ENCODE data around the gene OR2V2.
A peak's percentile ranks its signal among the peaks of the same experiment; 100 is the strongest.

The OR2V2 gene

DNA sequence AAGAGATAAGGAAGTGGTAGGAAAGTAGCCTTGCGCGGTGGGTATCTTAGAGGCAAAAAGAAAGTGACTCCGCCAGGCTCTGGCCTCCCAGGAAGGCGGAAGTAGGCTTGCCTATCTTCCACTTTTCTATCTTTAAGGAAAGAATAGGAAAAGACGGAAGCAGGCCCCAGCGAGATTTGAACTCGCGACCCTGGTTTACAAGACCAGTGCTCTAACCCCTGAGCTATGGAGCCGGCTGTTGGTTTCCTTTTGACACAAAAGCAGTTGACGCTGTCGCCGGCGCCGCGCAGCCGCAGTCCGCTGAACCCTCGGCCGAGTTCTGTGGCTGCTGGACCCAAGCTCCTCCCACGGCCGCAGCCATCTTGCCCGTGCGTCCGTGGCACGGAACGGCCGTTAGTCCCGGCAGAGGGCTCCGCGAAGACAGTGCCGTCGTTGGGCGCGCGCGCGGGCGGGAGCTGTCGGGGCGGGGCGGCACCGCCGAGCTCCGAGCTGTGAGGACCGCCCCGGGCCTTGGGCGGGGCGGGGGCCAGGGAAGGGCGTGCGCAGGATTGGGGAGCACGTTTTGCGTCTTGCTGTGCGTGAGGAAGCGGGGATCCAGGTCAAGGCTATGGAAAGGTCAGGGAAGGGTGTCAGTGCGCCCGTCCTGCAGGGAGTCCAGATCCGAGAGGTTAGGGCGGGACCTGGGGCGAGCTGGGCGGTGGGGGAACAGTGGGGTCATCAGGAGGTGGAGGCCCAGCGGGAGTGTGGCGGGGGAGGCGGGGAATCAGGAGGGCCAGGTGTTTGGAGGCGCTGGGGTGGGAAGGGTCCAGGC, 44.3 kb downstream of the OR2V2 start:
- peak; percentile 98 for DNase-seq

DNA sequence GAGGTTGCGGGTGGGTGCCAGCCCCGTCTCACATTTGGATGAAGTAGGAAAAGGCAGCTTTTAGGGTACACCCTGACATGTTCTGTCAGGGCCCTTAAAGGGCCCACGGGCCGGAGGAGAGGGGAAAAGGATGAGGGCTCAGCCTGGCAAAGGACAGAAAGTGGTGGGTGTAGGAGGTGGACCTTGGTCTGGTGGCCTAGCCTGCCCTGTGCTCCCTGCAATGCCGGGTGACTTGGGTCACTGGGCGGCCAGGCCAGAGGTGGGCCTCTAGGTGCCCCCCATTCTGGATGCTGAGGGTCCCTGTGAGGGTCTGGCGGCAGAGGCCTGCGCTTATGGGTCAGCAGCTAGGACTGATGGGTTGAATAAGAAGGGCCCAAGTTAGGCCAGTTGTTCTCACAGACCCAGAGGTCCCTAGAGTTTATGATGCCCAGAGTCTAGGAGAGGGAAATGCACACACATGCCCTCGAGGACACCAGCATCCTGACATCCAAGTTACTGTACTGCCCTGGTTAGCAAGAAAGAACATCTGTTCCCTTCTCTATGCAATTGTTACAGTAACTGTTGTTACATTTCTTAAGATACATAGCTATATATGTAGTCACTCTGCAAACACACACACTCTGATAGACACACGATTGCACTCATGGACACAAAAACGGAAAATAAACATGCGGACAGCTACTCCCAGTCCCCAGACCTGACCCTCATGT, 45.1 kb downstream of the OR2V2 start:
- no peak for DNase-seq

GRCh38 chr5:181193656-181194055, 46.3 kb downstream of the OR2V2 start:
- no peak for DNase-seq

DNA sequence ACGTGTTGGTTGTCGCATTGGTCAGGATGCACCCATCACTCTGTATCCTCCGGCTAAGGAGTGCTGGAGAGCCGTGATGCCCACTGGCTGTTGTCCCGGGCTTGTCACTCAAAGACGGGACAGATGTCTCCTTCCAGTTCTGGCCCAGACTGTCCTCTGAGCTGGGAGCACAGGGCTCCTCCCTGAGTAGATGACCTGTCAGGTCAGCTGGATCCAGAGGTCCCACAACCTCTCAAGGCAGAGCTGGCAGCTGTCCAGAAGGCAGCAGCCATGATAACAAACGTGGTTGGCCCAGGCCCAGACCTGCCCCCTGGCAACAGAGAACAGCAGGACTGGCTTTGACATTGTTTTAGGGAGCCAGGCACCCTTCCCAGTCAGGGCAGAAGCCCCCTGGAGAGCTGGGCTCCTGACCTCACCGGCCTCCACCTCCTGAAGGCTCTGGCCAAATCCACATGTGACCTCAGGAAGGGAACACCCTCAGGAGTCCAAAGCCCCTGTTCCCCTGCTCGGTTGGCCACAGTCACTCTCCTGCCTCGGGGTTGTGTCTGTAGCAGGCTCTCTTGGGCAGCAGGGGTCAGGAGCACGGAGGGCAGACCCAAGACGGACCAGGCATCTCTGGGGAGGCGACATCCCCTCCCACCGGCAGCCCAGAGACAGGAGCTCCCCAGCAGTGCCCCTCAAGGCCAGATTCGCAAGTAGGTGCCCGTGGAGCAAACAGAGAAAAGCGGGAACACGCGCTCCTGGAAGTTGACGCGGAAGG, 47.3 kb downstream of the OR2V2 start:
- no peak for DNase-seq

DNA sequence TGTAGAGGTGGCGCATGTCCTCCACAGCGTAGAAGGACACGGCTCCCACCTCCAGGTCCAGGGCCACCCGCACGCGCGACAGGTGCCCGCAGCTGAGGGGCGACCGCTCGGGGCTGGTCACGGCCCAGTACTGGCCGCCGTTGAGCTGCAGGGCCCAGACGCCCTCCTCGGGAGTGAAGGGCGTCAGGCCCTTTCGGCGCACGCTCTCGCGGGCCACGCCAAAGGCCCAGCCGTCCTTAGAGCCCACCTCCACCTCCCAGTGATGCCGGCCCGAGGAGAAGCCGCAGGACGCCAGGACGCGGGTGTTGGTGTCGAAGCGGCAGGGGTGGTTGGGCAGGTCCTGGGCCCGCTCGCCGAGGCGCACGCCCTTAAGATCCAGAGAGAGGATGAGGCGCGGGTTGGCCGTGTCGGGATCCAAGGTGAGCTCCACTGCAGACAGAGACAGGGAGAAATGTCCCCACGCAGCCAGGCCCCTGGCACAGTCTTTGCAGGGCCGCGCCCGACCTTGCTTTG, 47.9 kb downstream of the OR2V2 start:
- no peak for DNase-seq

DNA sequence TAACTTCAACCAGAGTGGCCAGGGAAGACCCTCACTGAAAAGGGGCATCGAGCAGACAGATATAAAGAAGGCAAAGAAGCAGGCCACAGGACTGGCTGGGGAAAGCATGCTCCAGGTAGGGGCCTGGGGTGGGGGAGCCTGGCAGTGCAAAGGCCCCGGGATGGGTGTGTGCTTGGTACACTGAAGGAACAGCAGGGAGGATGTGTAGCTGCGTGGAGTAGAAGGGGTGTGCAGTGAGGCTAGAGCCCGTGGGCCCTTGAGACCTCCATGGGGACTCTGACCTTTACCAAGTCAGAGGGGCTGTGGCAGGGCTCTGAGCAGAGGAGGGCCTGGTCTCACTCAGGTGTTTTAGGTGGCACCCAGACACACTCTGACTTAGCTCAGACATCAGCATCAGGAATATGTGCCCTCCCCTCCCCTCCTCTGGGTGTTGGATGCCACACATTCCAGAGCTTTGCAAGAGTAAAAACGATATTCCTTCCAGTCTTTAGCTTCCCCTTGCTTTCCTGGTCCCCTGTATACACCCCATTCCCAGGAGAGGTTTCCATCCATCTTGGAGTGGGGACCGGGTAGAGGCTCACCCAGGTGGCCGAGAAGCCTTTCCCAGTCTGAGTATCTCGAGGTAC, 50.1 kb downstream of the OR2V2 start:
- DNase-seq = no peak

- DNase-seq = no peak
Observed at GRCh38 chr5:181198106-181198685, 50.8 kb downstream of the OR2V2 start.

GRCh38 chr5:181198905-181199519, 51.6 kb downstream of the OR2V2 start:
- no peak for DNase-seq

DNA sequence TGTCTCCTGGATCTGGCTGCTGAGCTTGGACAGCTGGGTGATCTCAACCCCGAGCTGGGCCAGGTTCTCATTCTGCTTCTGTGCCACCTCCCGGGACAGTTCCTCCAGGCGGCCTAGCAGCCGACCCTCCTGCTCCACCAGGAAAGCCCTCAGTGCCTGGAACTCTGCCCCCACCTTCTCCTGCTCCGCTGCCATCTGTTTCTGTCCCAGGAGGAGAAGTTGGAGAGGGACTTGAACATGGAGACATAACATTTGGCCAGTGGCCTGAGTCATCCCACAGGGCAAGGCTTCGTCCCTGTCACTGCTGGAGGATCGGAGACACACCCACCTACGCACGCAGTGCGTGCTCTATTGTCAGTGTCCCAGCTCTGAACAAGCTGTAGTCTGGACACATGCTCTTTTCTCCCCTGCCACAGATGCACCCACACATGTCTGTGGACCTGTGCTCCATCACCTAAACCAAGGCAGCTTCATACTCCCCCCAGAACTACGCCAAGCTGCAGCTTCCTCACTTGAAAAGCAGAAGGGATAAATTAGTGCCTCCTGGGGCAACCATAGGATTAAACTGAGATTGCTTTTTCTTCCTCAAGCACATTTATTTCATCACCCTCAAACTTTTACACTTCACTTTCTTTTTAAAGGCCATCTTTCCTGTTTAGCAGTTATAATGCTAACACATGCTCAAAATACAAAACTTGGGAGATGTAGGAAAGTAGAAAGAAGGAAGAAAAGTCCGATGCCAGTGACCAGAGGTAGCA, 52.7 kb downstream of the OR2V2 start:
- no peak for DNase-seq

DNA sequence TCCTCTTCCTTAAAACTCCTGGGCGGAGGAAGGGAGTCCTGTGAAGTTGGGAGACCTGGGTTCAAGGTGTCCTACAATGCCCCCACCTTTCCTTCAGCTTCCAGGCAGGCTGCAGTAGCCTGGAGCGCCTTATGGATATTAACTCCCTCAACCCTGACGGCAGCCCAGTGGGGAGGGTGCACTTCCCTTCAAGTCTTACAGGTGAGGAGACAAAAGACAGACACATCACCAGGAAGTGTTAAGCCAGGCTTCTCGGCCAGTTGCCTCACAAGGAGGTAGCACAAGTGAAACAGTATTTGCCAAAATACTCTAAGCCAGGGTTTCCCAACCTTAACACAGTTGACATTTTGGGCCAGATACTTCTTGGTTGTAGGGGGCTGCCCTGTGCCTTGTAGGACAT, 53.4 kb downstream of the OR2V2 start:
- DNase-seq = peak; percentile 57

DNA sequence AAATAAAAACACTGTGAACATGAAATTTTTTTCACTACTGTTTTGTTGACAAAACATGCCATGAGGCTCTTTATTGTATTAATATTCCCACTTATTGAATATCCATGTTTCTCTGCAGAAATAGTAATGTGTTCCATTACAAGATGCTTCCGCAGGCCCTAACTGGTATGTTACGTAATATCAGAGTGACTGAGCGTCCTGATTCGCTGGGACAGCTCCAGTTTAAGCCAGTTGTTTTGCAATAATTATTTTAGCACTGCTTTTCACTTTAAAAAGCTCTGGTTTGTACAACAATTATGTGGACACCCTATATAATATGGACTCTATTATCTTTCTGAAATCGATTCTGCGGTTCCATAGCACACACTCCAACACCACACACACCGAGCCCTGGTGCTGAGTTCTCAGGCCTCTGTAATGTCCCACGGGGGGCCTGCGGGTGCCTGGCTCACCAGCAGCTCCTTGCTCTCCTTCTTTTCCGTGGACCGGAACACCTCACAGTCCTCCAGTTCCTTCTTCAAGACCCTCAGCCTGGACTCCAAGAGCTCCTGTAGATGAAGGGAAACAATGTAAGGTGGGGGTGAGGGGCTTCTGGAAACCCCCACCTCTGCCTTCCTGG, 55.8 kb downstream of the OR2V2 start:
- no peak for DNase-seq

DNA sequence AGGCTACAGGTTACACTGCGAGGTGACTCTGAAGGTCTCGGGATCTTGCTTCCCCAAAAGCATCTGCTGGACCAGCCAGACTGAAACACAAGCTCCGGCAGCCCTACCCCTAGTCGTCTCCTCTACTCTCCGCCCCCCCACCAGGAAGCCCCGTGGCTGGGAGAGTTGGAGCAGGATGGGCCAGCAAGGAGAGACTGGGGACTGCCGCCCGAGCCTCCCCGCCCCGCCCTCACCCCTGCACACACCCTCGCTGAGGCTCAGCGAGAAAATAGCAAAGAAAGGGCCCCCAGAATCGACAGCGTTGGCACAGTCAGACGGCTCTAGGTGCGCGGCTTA, 56.4 kb downstream of the OR2V2 start:
- DNase-seq = no peak

GRCh38 chr5:181204113-181204825, 56.9 kb downstream of the OR2V2 start:
- peak; percentile 53 for DNase-seq

DNA sequence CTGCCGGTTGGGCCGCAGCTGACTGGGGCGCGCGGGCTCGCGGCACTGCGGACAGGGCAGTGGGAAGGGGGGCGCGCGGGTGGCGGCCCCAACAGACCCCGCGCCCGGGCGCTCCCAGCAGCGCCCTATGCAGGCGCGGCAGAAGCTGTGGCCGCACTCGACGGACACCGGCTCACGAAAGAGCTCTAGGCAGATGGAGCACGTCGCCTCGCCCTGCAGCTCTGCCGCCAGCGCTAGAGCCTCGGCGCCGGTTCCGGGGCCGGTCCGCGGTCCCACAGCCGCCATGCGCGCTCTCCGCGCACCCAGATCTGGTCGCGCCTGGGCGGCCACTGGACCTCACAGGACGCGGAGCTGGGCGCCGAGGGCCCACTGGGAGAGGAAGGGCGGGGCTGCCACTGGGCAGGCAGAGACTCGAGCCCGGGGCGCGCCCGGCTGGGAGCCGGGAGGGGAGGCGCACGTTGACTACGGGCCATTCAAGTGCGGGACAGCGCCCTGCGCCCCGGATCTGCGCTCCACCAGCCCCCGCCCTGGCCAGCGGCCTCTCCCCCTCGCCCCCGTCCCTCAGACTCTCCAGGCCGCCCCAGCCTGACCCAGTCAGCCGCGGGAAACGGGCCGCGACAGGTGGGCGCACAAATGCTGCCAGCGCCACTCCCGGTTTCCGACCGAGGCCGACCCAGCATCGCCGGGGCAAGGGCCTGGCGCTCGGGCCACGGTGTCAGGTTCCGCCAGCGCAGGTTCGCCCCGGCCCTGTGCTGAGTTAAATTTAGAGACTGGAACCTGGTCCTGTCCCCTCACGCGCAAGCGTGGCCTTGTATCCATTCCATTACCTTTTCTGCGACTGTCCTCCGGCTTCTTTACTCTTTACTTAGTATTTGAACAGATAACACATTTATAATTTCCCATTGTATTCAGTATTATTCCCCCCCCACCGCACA, 57.7 kb downstream of the OR2V2 start, which contains the start of gene TRIM7:
TSS of gene TRIM7 (minus strand) at position 371 of the 935 bp plus-strand sequence. CDS start at position 285, 86 bp downstream.
- peak; percentile 68 for DNase-seq

- peak; percentile 61 for DNase-seq
Observed at GRCh38 chr5:181205761-181206649, 58.6 kb downstream of the OR2V2 start.

- DNase-seq = peak; percentile 85
Observed at GRCh38 chr5:181207214-181207959, 60.0 kb downstream of the OR2V2 start.

- no peak for DNase-seq
Observed at GRCh38 chr5:181207960-181208253, 60.5 kb downstream of the OR2V2 start.

Measured in islet precursor cell (in vitro differentiated cells).